Measurements from ENCODE around the gene ELMO1.
A peak's percentile ranks its signal among the peaks of the same experiment; 100 is the strongest.

Gene ELMO1

GRCh38 chr7:37069336-37069735 lies 379.3 kb downstream of the ELMO1 start:
- H3K4me3 ChIP-seq (ENCODE audit: low read length) = no peak overlapping the region
- DNase-seq (ENCODE audit: low read depth) = no peak
- no peak for TF ChIP-seq CTCF (conservative IDR thresholded peaks at IDR 0.05; ENCODE audit: low read length)

DNA sequence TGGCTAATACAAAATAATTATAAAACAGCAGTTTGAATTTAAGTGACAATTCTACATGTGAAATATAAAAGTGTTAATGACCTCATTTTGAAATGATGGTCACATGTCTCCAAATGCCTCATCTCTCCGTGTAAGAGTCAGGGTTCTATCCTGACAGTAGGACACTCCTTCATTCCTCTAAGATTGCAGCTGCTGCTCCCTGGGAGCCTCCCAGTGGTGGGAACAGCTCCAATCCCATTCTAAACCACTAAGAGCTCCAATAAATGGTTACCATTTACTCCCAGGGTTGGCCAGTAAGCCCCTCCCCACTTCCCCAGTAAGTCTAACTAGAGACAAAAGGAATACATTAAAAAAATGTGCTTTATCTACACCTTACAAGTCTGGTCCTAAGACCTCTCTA lies 379.8 kb downstream of the ELMO1 start:
- no peak overlapping the region for H3K4me3 ChIP-seq (ENCODE audit: low read length)
- TF ChIP-seq CTCF (conservative IDR thresholded peaks at IDR 0.05; ENCODE audit: low read length) = no peak
- DNase-seq (ENCODE audit: low read depth) = no peak

- no peak for TF ChIP-seq CTCF (conservative IDR thresholded peaks at IDR 0.05; ENCODE audit: low read length)
- H3K4me3 ChIP-seq (ENCODE audit: low read length) = no peak overlapping the region
- DNase-seq (ENCODE audit: low read depth) = no peak
Observed at GRCh38 chr7:37068038-37068437, 380.6 kb downstream of the ELMO1 start.

DNA sequence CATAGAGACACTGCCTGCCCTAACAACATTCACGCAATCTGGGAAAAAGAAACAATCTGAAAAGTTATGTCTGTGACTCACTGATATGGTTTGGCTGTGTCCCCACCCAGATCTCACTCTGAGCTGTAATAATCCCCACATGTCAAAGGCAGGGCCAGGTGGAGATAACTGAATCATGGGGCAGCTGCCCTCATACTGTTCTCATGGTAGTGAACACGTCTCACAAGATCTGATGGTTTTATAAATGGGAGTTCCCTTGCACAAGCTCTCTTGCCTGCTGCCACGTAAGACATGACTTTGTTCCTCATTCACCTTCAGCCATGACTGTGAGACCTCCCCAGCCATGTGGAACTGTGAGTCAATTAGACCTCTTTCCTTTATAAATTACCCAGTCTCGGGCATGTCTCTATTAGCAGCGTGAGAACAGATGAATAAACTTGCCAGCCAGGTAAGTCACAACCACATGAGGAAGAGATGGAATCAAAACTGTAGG lies 382.8 kb downstream of the ELMO1 start:
- TF ChIP-seq CTCF (conservative IDR thresholded peaks at IDR 0.05; ENCODE audit: low read length) = no peak
- peak; percentile 6 for DNase-seq (ENCODE audit: low read depth)
- no peak overlapping the region for H3K4me3 ChIP-seq (ENCODE audit: low read length)

- no peak for DNase-seq (ENCODE audit: low read depth)
- no peak for TF ChIP-seq CTCF (conservative IDR thresholded peaks at IDR 0.05; ENCODE audit: low read length)
Observed at GRCh38 chr7:37062560-37062859, 386.2 kb downstream of the ELMO1 start.

GRCh38 chr7:37061849-37062559 lies 386.7 kb downstream of the ELMO1 start:
- no peak for DNase-seq (ENCODE audit: low read depth)
- no peak overlapping the region for H3K4me3 ChIP-seq (ENCODE audit: low read length)
- no peak for TF ChIP-seq CTCF (conservative IDR thresholded peaks at IDR 0.05; ENCODE audit: low read length)

More at GRCh38 chr7:37062560-37062859, 386.2 kb downstream of the ELMO1 start:
- no peak overlapping the region for H3K4me3 ChIP-seq (ENCODE audit: low read length)

DNA sequence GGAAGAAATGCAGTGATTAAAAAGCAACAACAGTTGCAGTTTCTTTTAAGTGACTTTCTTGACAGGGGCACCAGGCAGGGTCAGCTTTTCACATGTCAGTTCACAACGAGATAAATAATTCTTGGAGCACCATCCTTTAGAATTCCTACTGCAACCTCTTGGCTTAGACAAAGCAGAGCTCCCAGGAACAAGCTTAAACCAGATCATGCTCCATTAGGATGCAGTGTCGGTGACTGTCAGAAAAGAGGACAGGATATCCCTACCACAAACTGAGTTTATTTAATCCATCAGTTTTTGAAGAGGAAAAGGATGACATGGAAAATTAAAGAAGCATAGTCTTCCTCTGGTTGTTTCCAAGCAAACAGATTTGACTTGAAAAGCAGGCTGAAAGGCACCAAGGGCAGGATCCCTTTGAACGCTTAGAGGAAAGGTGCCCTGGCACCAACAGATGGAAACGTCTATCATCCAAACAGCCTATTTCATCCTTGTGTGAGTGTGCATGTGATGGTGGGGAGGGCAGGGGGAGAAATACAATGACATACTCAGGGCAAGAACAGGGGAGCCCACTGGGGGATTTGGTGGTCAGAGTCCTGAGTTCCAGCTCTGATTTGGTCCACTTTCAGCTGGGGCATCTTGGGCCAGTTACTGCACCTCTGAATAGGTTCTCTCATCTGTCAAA lies 392.3 kb downstream of the ELMO1 start:
- no peak for TF ChIP-seq CTCF (conservative IDR thresholded peaks at IDR 0.05; ENCODE audit: low read length)
- no peak overlapping the region for H3K4me3 ChIP-seq (ENCODE audit: low read length)
- no peak for DNase-seq (ENCODE audit: low read depth)

Data from AG10803 (cell line).